ENCODE results near the gene PTPN14. TPM values are rescaled to one million over a fixed set of nuclear protein-coding genes. Genes with fewer than 3 reads are reported as not detected.

PTPN14 gene
- total RNA-seq, 1 experiment from 2014 or later: 76.4 TPM

DNA sequence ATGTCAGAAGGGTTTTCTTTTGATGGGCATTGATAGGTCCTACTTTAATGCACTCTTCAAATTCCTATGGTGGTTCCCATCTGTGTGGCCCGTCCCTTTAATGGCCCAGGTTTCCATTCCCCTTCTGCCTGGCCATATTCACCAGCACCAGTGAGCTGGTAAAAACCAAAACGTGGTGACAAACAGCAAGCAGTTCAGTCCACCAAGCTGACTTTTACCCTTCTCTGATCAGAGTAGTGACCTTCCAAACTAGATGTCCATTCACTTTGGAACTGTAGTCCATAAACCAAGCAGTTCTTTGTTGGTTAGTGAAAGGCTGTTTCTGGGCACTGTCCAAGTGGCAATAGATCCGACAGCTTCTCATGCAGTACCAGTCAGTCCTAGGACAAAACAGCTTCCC is 209.9 kb downstream of the PTPN14 start:
- H3K27ac Mint-ChIP-seq: peak overlapping the region in 1 of 3 experiments; percentile 81; a peak in 2 of 7 replicates
- DNase-seq: no peak

More for the DNA sequence above, 209.9 kb downstream of the PTPN14 start:
- TF ChIP-seq, protein P1, sequence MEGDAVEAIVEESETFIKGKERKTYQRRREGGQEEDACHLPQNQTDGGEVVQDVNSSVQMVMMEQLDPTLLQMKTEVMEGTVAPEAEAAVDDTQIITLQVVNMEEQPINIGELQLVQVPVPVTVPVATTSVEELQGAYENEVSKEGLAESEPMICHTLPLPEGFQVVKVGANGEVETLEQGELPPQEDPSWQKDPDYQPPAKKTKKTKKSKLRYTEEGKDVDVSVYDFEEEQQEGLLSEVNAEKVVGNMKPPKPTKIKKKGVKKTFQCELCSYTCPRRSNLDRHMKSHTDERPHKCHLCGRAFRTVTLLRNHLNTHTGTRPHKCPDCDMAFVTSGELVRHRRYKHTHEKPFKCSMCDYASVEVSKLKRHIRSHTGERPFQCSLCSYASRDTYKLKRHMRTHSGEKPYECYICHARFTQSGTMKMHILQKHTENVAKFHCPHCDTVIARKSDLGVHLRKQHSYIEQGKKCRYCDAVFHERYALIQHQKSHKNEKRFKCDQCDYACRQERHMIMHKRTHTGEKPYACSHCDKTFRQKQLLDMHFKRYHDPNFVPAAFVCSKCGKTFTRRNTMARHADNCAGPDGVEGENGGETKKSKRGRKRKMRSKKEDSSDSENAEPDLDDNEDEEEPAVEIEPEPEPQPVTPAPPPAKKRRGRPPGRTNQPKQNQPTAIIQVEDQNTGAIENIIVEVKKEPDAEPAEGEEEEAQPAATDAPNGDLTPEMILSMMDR (conservative IDR thresholded peaks at IDR 0.05): no peak
- Histone ChIP-seq H2BK5ac (ENCODE audit: insufficient read length, low read length) (no peak overlapping the region), H2BK12ac (ENCODE audit: insufficient read length, low read depth, low read length) (no peak overlapping the region), H3K79me2 (ENCODE audit: insufficient read depth, low read length) (no peaks in the 10 kb centered on the region), H3T11ph (ENCODE audit: low read length) (no peak overlapping the region), H2BK15ac (ENCODE audit: low read depth, low read length) (no peak overlapping the region), H3K4ac (ENCODE audit: low read depth, low read length) (no peak overlapping the region), H3K23me2 (ENCODE audit: insufficient read length, low read depth, low read length, poor library complexity, severe bottlenecking) (no peaks in the 10 kb centered on the region), H3K56ac (ENCODE audit: insufficient read length, low read depth, low read length) (no peak overlapping the region), H2AK5ac (ENCODE audit: insufficient read length, low read length) (no peak overlapping the region), H3K9me3 (ENCODE audit: control insufficient read depth, low read depth, low read length) (no peaks in the 10 kb centered on the region), H4K20me1 (ENCODE audit: control insufficient read depth, insufficient read depth, insufficient read length) (no peaks in the 10 kb centered on the region), H3K79me1 (ENCODE audit: insufficient read depth, low read depth, low read length, poor library complexity, severe bottlenecking) (no peaks in the 10 kb centered on the region), H3K27ac (ENCODE audit: insufficient read length, low read depth, low read length) (no peak overlapping the region), H3K23ac (ENCODE audit: insufficient read length, low read depth, low read length) (no peak overlapping the region), H4K91ac (ENCODE audit: insufficient read length, low read depth, low read length) (no peak overlapping the region), H2BK120ac (ENCODE audit: low read depth, low read length, poor library complexity, severe bottlenecking) (no peak overlapping the region), H3K4me2 (ENCODE audit: insufficient read depth, insufficient read length, low read length) (no peak overlapping the region), H4K5ac (ENCODE audit: insufficient read length, low read depth, low read length) (no peak overlapping the region), H3K18ac (ENCODE audit: insufficient read length, low read depth, low read length) (no peak overlapping the region), H3K9ac (ENCODE audit: extremely low read depth, insufficient read length, low read length) (no peak overlapping the region), H4K8ac (replicated peaks; ENCODE audit: insufficient read length, low read depth, low read length) (no peak overlapping the region), H3K14ac (ENCODE audit: insufficient read depth, low read length) (no peak overlapping the region), H3K27me3 (ENCODE audit: insufficient read depth, low read length) (no peaks in the 10 kb centered on the region), H2AFZ (ENCODE audit: low read length) (no peak overlapping the region), H2BK20ac (ENCODE audit: low read depth, low read length, poor library complexity, severe bottlenecking) (no peak overlapping the region), H3K4me1 (ENCODE audit: insufficient read depth, low read length) (peaks cover 3% of the 10 kb centered on the region)
- H3K27me3 Mint-ChIP-seq (ENCODE audit: low read depth): no peaks in the 10 kb centered on the region
- peaks cover 8 to 19% of the 10 kb centered on the region in 2 experiments; a peak in 4 of 5 replicates for H3K9me3 Mint-ChIP-seq
- no peak overlapping the region for H3K4me3 Mint-ChIP-seq
- H3K4me1 Mint-ChIP-seq: peaks cover 27 to 28% of the 10 kb centered on the region in 2 experiments
- H3K36me3 Mint-ChIP-seq (ENCODE audit: insufficient read depth in 1 of 3, low read depth in 3 of 3): peaks cover 13 to 38% (median 25%) of the 10 kb centered on the region in 3 experiments
- WGBS (ENCODE audit: extremely low coverage, insufficient read length, low lambda C conversion rate): no CpG with 5 or more reads among the region's 3 CpGs
